Smooth muscle cell (in vitro differentiated cells): ENCODE measurements around the gene EIF4E2. TPM values are rescaled to one million over a fixed set of nuclear protein-coding genes. Genes with fewer than 3 reads are reported as not detected.

Experiments used
- DNase-seq: peaks from one replicate; lab custom pipeline; 2025; ENCODE audit not compliant: unreplicated experiment; lab: John Stamatoyannopoulos, UW
- H2AFZ ChIP-seq: fragments of 200-600 bp; sonication (generic); 2 replicates; pipeline ENCODE4 v1.6.0; 2016; ENCODE audit warnings: antibody characterized with exemption, low read depth, mild to moderate bottlenecking
- H3F3A ChIP-seq: fragments of 200-600 bp; sonication (generic); 2 replicates; pipeline ENCODE4 v1.6.0; 2017; ENCODE audit warnings: antibody characterized with exemption, low read depth
- H3K27ac ChIP-seq: fragments of 200-600 bp; sonication (generic); 2 replicates; pipeline ENCODE4 v1.5.1; 2016; ENCODE audit warnings: low read depth, mild to moderate bottlenecking
- H3K27me3 ChIP-seq: fragments of 200-600 bp; sonication (generic); 2 replicates; pipeline ENCODE4 v1.6.1; 2016; ENCODE audit warnings: low read depth, mild to moderate bottlenecking
- H3K36me3 ChIP-seq: fragments of 200-600 bp; sonication (generic); 2 replicates; pipeline ENCODE4 v1.5.1; 2016; ENCODE audit warnings: low read depth
- H3K4me1 ChIP-seq: fragments of 200-600 bp; sonication (generic); 2 replicates; pipeline ENCODE4 v1.5.1; 2016; ENCODE audit warnings: low read depth
- H3K4me2 ChIP-seq: fragments of 200-600 bp; sonication (generic); 2 replicates; pipeline ENCODE4 v1.6.0; 2016; ENCODE audit warnings: mild to moderate bottlenecking
- H3K4me3 ChIP-seq: fragments of 200-600 bp; sonication (generic); 2 replicates; pipeline ENCODE4 v1.5.1; 2016; ENCODE audit warnings: mild to moderate bottlenecking
- H3K79me2 ChIP-seq: fragments of 200-600 bp; sonication (generic); 2 replicates; pipeline ENCODE4 v1.6.0; 2016; ENCODE audit warnings: low read depth, mild to moderate bottlenecking
- H3K9ac ChIP-seq: fragments of 200-600 bp; sonication (generic); 2 replicates; pipeline ENCODE4 v1.6.0; 2016; ENCODE audit warnings: low read depth
- H3K9me3 ChIP-seq: fragments of 200-600 bp; sonication (generic); replicated peaks from 2 replicates; pipeline ENCODE4 v1.5.1; 2016; ENCODE audit warnings: low read depth
- H4K20me1 ChIP-seq: fragments of 200-600 bp; sonication (generic); 2 replicates; pipeline ENCODE4 v1.6.0; 2016; ENCODE audit warnings: low read depth
- WGBS: methylation state at CpG from one replicate; pipeline ENCODE4 v1.1.7; 2016; ENCODE audit warnings: low lambda C conversion rate; 5-methylcytosine and 5-hydroxymethylcytosine counted together
- polyA plus RNA-seq: library from polyadenylated mRNA; unstranded; fragments of >200 nt; fragmentation: Nextera tagmentation; extraction: Ambion mirVana; gene quantifications from 2 replicates; pipeline ENCODE4 v1.2.1, GENCODE V29; 2016
- total RNA-seq: library from RNA; depleted of rRNA; stranded (reverse); fragments of >200 nt; gene quantifications from 2 replicates; pipeline ENCODE4 v1.2.3, GENCODE V29; 2014
- TF ChIP-seq, protein P1 (sequence below): fragments of 200-600 bp; sonication (generic); IDR thresholded peaks from 2 replicates; pipeline ENCODE4 v1.5.1; 2017; ENCODE audit warnings: borderline replicate concordance, mild to moderate bottlenecking, antibody characterized with exemption; ENCODE audit not compliant: insufficient read depth, poor library complexity, severe bottlenecking

EIF4E2 gene
- total and polyA plus RNA-seq, 2 experiments from 2014 or later: 83.1 to 189 TPM

DNA sequence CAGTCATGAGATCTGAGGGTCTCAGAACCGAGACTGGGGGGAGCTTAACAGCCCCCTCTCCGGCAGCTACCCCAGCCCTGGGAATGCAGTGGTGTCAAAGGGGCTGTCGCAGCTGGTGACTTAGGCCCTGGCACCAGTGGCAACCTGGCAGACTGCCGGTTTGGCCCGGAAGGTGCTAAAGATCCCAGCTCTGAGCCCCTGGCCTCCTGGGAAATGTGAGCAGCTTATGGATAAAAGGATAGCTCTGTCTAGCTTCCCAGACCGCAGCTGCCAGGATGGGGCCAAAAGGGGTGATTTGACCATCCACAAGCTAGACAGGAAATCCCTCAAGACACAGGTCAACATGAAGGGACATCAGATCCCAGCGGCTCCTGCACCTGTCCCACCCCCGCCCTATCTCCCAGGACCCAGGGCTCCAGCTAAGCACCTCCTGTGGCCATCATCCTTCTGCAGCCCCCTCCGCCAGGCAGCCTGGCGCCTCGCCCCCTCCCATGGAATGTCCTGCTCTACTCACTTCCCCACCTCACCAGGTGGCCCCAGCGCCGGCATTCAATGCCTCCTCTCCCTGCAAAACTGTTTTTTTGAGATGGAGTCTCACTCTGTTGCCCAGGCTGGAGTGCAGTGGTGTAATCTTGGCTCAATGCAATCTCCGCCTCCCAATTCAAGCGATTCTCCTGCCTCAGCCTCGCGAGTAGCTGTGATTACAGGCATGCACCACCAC lies 49.7 kb downstream of the EIF4E2 start:
- TF ChIP-seq, protein P1, sequence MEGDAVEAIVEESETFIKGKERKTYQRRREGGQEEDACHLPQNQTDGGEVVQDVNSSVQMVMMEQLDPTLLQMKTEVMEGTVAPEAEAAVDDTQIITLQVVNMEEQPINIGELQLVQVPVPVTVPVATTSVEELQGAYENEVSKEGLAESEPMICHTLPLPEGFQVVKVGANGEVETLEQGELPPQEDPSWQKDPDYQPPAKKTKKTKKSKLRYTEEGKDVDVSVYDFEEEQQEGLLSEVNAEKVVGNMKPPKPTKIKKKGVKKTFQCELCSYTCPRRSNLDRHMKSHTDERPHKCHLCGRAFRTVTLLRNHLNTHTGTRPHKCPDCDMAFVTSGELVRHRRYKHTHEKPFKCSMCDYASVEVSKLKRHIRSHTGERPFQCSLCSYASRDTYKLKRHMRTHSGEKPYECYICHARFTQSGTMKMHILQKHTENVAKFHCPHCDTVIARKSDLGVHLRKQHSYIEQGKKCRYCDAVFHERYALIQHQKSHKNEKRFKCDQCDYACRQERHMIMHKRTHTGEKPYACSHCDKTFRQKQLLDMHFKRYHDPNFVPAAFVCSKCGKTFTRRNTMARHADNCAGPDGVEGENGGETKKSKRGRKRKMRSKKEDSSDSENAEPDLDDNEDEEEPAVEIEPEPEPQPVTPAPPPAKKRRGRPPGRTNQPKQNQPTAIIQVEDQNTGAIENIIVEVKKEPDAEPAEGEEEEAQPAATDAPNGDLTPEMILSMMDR: no peak
- no peaks in the 10 kb centered on the region for H3F3A ChIP-seq
- WGBS: 90% methylated on average over 17 of the region's 17 CpGs

DNA sequence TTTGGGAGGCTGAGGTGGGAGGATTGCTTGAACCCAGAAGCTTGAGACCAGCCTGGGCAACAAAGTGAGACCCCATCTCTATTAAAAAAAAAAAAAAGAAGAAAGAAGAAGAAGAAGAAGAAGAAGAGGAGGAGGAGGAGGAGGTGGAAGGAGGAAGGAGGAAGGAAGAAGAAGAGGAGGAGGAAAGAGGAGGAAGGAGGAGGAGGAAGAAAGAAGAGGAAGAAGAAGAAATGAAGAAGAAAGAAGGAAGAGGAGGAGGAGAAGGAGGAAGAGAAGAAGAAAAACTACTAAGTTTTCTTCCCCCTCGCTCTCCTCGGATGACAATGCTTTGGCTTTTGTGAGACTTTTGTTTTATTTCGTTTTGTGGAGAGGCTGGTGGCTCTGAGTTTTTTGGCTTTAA lies 52.8 kb downstream of the EIF4E2 start:
- Histone ChIP-seq H3K27me3 (no peaks in the 10 kb centered on the region), H3K4me3 (no peak overlapping the region), H3K79me2 (no peaks in the 10 kb centered on the region), H3K27ac (no peak overlapping the region), H4K20me1 (no peaks in the 10 kb centered on the region), H3K4me2 (no peak overlapping the region), H2AFZ (no peak overlapping the region), H3K9me3 (no peaks in the 10 kb centered on the region), H3K4me1 (no peaks in the 10 kb centered on the region), H3K36me3 (no peaks in the 10 kb centered on the region), H3K9ac (no peak overlapping the region), H3F3A (no peaks in the 10 kb centered on the region)
- 57% methylated on average over 3 of the region's 3 CpGs for WGBS
- no peak for DNase-seq
- TF ChIP-seq, protein P1: no peak

More for the DNA sequence above, 49.7 kb downstream of the EIF4E2 start:
- no peaks in the 10 kb centered on the region for H3K27me3 ChIP-seq
- no peak overlapping the region for H3K4me2 ChIP-seq
- DNase-seq: no peak
- no peaks in the 10 kb centered on the region for H3K79me2 ChIP-seq
- H3K4me3 ChIP-seq: no peak overlapping the region
- no peaks in the 10 kb centered on the region for H3K36me3 ChIP-seq
- H3K9me3 ChIP-seq: no peaks in the 10 kb centered on the region
- no peaks in the 10 kb centered on the region for H3K4me1 ChIP-seq
- no peak overlapping the region for H3K27ac ChIP-seq
- no peaks in the 10 kb centered on the region for H4K20me1 ChIP-seq
- H2AFZ ChIP-seq: no peak overlapping the region
- no peak overlapping the region for H3K9ac ChIP-seq

DNA sequence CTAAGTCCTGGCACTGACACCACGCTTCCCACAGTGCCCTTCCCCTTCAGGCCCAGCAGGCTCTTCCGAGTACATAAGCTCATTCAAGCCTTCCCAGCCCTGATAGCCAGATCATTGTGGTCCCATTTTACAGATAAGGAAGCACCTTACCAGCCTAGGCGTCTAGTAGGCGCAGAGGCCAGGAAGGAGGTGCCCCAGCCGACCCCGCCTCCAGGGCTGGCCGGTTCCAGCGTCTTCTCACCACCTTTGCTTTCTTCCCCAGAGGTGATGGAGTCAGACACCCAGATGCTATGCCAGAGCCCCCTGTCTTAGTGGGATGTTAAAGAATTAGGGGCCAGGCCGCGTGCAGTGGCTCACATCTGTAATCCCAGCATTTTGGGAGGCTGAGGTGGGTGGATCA lies 54.0 kb downstream of the EIF4E2 start:
- H3K4me2 ChIP-seq: no peak overlapping the region
- DNase-seq: no peak
- no peaks in the 10 kb centered on the region for H3K79me2 ChIP-seq
- WGBS: 90% methylated on average over 10 of the region's 10 CpGs
- H3K9ac ChIP-seq: no peak overlapping the region
- no peaks in the 10 kb centered on the region for H3F3A ChIP-seq
- no peaks in the 10 kb centered on the region for H3K4me1 ChIP-seq
- no peak overlapping the region for H2AFZ ChIP-seq
- TF ChIP-seq, protein P1: no peak
- no peak overlapping the region for H3K4me3 ChIP-seq
- no peak overlapping the region for H3K27ac ChIP-seq
- H3K36me3 ChIP-seq: no peaks in the 10 kb centered on the region
- no peaks in the 10 kb centered on the region for H4K20me1 ChIP-seq
- H3K27me3 ChIP-seq: no peaks in the 10 kb centered on the region
- no peaks in the 10 kb centered on the region for H3K9me3 ChIP-seq

DNA sequence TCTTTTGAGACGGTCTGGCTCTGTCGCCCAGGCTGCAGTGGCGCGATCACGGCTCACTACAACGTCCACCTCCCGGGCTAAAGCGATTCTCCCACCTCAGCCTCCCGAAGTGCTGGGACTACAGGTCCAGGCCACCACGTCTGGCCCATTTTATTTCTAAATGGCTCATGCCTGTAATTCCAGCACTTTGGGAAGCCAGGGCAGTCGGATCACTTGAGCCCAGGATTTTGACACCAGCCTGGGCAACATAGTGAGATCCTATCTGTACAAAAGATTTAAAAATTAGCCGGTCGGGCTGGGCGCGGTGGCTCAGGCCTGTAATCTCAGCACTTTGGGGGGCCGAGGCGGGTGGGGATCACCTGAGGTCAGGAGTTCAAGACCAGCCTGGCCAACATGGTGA lies 56.5 kb downstream of the EIF4E2 start:
- Histone ChIP-seq H3K9me3 (no peaks in the 10 kb centered on the region), H4K20me1 (no peaks in the 10 kb centered on the region), H3K79me2 (no peaks in the 10 kb centered on the region), H3K27me3 (no peaks in the 10 kb centered on the region), H2AFZ (no peak overlapping the region), H3K4me2 (no peak overlapping the region), H3K4me3 (no peak overlapping the region), H3K9ac (no peak overlapping the region), H3K4me1 (no peaks in the 10 kb centered on the region), H3K36me3 (no peaks in the 10 kb centered on the region), H3K27ac (no peak overlapping the region), H3F3A (no peaks in the 10 kb centered on the region)
- no peak for DNase-seq
- TF ChIP-seq, protein P1: no peak
- 93% methylated on average over 16 of the region's 17 CpGs for WGBS
